Activated effector memory CD4-positive, alpha-beta T cell treated with Interleukin-2 at 50 U/mL for 16 hours (primary cell): ENCODE results near the gene ANKRD36B.
"Not testable (repeated sequence)": the region's sequence is repeated elsewhere in the genome, so short reads cannot be mapped to it uniquely, and the experiment has no call there.

ENCODE experiments used
- DNase-seq: peaks from one replicate; pipeline ENCODE4 v3.0.0-alpha.2; 2020

Gene ANKRD36B

DNA sequence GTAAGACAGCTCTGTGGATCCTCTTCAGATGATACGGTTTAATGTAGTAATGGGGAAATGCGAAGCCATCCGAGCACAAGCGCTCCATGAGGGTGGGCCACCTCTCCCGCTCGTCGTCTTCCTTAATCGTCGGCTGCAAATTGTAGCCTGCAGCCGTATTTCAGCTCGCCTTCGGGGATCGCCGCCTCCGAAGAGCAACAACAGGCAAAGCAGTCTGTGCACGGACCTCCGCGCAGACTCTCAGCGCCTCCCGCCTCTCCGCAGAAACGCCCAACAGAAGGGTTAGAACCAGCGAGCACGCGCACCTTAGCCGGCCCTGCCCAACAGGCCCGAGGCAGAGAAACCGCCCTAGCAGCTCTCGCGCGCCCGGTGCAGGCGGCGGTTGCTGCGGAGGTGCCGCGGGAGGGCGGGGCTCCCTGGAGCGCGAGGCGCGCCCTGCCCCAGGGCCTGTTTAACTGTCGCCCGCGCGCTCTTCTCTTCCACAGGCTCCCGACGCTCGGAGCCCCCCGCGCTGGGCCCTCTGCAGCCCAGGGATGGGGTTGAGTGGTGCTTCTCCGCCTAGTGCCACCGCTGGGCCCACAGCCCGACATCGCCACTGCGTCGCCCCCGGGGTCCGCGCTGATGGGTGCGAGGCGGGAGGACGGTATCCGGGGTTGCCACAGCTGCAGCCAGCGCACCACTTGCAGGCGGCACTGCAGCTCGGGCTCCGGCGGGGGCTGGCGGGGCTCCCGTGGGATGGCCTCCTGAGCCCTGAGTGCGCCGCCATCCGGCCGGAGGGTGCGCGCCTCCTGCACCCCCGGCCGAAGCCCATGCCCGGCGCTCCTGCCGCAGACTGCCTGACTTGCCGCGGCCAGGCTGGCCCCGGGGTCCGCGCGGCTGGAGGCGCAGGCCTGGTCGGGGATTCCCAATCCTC, at the start of gene ANKRD36B:
ANKRD36B (minus strand) TSS at position 280 of the 913 bp plus-strand sequence; CDS start at position 88, 192 bp downstream.
- DNase-seq, result peak; percentile 71

DNA sequence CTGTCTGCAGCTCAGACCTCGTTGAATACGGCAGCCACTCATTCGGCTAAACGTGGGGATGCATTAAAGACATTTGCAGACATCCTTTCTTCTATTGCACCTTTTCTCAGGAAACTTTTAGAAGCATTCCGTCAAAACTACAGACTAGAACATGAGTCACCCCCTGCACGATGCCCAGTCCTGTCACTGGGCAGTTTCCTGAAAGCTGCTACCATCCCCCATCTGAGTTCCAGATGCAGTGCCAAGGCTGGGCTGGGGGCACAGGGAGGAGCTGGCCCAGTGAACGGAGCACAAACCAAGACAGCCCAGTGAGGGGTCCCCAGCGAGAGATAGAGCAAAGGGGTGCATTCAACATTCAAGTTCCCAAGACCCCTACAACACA, 36.4 kb upstream of the ANKRD36B start:
- not testable (repeated sequence) for DNase-seq

DNA sequence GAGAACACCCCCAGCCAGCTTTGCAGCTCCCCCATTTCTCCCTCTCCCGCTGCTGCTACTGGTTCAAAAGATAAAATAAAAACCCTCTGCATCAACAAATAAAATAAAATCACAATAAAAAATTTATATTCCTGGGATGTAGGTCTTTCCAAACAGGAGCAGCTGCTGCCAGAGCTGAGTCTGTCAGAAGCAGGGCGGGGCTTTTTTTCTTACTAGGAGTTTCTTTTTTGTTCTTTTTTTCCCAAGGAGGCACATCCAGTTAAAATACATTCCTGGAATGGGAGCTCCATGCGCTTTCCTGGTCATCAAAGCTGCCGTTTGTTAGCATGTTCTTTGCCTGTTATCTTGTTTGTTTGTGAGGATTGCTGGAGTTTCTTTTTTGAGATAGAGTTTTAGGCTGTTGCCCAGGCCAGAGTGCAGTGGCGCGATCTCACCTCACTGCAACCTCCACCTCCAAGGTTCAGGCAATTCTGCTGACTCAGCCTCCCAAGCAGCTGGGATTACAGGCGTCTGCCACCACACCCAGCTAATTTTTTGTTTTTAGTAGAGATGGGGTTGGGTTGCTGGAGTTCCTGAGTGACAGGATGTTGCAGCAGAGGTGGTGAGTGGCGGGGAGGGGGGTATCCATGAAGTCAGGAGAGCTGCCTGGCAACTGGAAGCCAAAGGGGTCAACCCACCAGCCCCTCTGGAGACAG, 35.8 kb upstream of the ANKRD36B start:
- DNase-seq, result not testable (repeated sequence)

DNA sequence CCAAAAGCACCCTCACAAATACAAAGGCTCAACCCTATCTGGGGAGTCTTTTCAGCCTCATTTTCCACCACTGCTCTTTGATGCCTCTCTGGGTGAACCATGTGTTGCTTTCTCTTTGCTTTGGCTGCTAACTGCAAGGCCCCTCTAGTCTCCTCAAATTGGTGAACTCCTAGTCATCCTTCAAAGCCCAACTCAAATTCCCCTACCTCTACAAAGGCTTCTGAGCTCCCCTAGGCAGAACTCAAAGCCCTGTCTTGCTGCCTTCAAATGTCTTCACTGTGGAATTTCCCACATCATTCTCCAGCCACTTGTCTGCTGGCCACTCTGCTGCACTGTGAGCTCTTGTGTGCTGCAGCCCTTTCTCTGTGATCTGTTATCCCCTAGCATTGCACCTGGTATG, 33.3 kb upstream of the ANKRD36B start:
- not testable (repeated sequence) for DNase-seq

DNA sequence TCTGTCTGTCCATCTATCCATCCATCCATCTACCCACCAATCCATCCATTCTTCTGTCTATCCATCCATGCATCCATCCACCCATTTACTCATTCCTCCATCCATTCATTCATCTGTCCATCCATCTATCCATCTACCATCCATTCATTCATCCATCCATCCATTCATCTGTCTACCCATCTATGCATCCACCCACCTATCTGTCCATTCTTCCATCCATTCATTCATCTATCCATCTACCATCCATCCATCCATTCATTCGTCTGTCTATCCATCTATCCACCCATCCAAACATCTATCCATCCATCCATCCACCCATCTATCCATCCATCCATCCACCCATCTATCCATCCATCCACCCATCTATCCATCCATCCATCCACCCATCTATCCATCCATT, 30.8 kb upstream of the ANKRD36B start:
- DNase-seq, result not testable (repeated sequence)

DNA sequence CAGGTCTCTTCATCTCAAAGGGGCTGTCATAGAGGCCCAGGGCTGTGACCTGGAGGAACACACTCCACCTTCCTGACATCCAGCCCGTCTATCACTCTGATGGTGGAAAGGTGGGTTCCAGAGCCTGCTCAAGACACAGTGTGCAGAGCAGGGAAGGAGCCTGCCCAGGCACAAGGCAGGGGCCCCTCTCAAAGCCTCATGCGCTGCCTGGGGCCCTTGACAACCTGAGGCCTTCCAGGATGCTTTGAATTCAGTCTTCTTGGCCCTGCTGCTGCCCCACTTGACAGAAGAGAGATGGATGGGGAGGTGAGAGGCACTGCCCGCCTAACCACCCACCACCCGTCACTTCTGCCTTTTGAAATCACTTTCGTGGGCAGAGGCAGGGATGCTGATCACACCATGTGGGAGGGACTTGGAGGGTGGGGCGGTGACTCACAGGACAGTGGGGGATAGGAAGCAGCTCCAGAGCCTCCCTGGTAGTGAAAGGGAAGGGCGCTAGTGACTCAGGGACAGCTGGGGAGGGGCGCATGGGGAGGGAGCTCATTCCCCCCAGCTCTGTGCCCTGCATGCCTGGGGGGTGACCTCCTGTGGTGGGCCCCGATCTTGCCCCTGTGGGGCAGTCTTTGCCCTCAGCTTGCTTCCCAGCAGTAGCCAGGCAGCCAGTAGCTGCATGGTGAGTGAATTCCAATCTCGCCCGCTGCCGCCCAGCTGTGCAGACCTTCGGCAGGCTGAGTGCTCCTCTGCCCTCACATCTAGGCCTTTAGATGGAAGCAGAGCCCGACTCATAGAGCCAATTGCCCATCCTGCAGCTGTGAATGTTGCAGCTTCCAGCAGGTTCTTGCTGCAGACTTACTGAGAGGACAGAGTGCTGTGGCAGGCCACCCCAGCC, 29.5 kb upstream of the ANKRD36B start:
- not testable (repeated sequence) for DNase-seq

DNA sequence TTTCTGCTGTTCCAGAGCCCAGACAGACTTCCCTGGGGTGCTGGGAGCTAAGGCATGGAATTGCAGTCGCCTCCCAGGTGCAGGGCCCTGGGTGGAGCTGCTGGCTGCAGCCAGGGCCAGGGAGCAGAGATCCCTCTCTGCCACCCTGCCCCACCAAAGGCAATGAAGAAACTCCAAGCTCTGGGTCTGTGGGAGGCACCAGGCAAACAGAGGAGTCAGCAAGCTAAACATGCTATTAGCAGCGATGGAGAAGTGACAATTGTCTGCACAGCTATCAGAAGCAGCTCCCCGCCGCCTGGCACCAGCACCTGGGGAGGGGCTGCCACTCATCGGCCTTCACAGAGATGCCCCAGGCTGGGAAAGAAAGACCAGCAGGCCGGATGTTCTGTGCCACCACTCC, 28.2 kb upstream of the ANKRD36B start:
- DNase-seq, result no peak

DNA sequence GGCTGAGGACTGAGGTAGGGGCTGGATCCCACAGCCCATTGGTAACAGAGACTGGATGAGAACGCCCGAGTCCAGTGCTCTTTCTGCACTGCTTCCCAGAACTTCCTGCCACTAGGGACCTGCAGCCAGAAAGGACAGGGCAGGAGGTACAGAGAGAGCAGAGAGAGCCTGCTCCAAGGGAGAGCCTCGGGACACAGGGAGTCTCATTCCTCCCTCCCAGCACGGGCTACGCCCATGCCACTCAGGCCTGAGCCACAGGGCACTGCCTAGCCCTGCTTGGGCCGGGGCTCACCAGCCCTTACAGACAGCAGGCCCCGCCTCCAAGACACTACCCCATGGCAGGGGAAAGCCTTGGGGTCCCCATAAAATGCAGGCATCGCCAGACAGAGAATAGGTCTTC, 26.1 kb upstream of the ANKRD36B start:
- DNase-seq, result not testable (repeated sequence)

DNA sequence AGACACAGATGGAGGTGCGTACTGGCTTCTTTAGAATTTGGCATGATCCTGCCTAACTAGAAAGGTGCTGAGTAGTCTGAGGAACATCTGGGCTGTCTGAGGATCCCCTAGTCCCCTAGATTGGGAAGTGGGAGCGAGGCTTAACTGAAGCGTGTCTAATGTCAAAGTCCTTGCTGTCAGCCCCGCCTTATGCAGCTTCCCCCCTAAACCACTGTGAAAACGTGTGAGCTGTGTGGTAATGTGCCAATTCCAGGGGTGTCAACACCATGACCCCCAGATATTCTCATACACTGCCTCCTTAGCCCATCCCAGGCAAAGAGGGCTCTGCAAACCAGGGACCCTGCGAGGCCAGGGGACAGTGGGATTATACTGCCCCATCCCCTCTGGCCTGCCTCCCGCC, 22.2 kb upstream of the ANKRD36B start:
- not testable (repeated sequence) for DNase-seq

DNA sequence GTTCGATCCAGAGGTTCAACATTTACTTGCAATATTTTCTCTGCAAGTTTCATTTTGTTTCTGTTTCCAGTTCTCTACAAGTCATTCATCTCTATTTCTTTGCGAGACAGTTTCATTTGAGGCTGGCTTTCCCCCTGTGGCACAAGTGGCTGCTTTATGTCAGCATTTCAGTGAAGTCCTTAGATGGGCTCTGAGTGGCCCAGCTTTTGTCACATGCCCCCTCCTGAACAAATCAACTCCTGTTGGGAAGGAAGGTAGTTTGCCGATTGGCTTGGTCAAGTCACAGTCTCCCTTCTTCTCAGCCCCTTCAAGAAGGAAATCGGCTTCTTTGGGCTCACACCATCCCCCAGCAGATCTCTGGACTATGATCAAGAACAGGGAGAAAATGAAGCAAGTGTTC, 19.1 kb upstream of the ANKRD36B start:
- not testable (repeated sequence) for DNase-seq

DNA sequence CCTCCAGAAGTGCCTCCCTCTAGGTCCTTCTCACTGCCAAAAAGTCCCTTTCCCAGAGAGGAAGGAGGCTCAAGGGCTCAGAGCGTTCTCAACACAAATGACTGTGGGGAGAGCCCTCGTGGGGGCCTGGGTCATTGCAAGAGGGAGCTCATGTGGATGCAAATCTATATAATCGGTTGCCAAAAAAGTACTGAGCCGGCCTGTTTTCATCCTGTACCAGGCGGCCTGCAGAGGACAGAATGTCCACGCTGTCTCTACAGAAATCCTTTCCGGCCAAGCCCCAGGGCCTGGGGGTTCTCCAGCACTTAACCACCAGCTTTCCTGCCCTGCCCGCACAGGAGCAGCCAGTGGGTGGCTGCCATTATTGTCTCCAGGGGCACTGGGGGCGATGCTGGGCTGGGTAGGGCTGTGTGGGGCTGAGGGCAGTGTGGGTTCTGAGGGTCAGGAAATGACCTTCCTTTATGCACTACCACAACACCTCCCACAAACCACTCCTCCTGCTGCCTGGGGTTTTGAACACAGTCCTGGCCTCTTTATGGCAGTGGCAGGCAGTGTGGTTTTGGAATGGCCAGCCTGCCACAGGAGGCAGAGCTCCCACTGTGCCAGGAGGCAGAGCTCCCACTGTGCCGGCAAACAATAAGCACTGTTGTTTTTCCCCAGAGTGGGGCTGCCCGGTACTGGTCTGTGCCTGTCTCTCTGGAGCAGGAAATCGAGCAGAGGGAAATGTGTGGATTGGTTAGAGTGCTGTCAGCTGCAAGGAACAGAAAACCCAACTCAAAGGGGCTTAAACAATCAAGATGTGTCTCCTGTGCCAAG, 16.1 kb upstream of the ANKRD36B start:
- DNase-seq, result not testable (repeated sequence)

DNA sequence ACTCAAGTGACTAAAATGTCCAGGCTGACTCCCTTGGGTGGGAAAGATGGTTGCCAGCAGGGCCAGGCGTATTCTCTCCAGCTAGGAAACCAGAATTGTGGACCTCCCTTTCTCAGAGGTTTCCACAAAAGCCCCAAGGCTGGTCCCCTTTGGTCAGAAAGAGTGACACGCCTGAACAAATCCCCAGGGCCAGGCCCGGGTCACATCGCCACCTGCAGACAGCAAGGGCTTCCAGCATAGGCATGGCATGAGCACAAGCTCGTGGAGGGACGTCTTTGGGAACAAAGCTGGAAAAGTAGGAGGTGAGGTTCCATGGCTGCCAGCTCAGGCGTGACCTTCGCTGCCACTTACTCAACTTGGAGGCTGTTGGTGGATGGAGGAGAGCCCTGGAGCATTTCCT, 15.4 kb upstream of the ANKRD36B start:
- DNase-seq, result not testable (repeated sequence)

DNA sequence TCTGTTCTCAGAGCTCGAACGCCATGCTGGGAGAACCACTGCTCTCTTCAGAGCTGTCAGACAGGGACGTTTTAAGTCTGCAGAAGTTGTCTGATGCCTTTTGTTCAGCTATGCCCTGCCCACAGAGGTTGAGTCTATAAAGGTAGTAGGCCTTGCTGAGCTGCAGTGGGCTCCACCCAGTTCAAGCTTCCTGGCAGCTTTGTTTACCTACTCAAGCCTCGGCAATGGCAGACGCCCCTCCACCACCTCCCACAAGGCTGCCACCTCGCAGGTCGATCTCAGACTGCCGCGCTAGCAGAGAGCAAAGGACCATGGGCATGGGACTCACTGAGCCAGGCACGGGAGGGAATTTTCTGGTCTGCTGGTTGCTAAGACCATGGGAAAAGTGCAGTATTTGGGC, 11.9 kb upstream of the ANKRD36B start:
- DNase-seq, result not testable (repeated sequence)

DNA sequence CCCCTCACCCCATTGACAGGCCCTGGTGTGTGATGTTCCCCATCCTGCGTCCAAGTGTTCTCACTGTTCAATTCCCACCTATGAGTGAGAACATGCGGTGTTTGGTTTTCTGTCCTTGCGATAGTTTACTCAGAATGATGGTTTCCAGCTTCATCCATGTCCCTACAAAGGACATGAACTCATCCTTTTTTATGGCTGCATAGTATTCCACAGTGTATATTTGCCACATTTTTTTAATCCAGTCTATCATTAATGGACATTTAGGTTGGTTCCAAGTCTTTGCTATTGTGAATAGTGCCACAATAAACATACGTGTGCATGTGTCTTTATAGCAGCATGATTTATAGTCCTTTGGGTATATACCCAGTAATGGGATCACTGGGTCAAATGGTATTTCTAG, 6.5 kb upstream of the ANKRD36B start:
- DNase-seq, result not testable (repeated sequence)

DNA sequence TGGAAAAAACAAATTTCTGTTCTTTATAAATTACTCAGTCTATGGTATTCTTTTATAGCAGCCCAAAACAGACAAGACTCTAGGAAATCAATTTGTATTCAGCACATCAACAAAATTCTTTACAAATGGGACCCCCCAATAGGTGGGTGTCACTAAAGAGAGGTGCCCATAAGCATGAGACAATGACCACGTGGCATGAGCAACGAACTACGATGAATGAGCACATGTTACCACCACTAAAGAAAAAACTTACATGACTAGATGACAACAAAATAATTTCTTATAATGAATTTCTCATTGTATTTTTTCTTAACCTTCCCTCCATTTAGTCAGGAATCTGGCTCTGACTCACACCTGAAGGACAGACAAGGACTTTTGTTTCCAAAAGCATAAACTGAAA, 3.8 kb upstream of the ANKRD36B start:
- DNase-seq, result not testable (repeated sequence)

DNA sequence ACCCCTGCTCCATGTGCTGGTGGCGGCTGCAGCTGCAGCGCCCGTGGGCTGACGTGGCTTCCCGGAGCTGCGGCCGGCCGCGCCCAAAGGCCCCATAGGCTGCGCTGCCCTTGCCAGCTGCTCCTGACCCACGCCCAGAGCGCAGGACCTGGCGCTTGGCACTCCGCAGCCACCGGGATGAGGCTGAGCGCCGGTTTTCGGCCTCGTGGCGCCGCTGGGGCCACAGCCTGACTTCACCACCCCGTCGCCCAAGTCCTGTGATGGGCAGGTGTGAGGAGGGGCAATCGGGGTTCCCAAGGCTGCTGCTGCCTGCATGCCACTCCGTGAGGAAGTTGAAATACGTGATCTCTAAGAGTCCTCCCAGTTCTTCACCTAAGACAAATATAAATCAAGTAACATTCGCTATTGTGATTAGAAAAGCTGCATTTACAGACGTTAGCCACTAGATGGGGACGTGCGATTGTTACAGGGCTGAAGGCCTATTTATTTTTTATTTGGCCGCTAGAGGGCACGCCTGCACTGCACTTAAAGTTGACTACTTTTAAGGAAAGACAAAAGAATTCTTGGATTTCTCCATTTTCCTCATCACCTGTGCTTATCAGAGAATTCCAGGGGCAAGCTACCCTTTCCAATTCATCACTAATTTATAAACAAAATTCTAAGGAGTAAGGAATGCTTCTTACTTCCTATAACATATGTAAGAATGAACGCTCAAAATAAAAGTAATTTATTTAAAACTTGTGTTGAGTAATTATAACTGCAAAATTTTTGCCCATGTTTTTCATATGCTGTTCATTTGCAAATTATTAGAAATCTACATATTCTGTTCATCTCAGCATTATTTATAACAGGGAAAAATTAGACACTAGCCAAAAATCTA, 1.1 kb upstream of the ANKRD36B start:
- DNase-seq, result peak; percentile 39

DNA sequence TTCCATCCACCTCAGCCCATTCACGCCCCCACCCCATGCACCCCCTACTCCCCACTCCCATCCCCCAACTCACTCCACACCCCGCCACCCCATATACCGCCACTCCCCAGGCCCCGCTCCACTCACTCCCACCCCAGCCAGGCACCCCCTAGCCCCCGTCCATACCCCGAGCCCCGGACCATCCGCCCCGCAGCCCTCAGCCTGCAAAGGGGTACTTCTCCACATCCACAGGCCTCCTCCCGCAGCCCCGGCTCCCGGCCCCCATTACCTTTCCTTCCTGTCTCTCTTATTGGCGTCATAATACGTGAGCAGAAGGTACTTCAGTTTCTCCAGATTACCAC, 450 bp downstream of the ANKRD36B start:
- not testable (repeated sequence) for DNase-seq

DNA sequence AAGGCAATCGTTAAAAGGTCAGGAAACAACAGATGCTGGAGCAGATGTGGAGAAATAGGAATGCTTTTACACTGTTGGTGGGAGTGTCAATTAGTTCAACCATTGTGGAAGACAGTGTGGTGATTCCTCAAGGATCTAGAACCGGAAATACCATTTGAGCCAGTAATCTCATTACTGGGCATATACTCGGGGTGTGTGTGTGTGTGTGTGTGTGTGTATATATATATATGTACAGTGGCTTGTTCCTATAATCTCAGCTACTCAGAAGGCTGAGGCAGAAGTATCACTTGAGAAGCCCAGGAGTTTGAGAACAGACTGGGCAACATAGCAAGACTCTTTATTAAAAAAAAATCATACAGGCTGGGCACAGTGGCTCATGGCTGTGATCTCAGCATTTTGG, 24.0 kb downstream of the ANKRD36B start:
- DNase-seq, result not testable (repeated sequence)

DNA sequence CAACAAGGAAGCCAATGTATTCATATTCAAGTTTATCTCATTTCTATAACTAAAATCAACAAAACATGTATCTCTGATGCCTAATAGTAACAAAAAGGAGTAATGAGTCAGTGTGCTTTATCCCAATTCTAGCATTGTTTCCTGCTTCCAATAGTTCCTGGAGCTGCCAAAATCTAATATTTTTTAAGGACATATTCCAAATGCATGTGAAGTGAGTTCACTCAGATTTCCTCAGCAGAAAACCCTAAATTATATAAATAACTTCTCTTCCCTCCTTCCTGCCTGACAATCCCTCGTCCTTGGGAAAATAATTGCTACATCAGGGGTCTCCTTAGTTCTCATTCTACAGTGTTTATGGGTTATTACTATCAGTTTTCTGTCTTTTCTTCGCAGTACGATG, 37.3 kb downstream of the ANKRD36B start:
- DNase-seq, result not testable (repeated sequence)

DNA sequence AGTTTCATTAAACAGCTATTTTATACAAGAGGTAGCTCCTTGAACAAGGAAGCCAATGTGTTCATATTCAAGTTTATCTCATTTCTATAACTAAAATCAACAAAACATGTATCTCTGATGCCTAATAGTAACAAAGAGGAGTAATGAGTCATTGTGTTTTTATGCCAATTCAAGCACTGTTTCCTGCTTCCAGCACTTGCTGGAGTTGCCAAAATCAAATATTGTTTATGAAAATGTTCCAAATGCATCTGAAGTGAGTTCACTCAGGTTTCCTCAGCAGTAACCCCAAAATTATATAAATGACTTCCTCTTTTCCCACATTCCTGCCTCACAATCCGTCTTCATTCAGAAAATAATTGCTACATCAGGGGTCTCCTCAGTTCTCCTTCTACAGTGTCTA, 39.2 kb downstream of the ANKRD36B start:
- not testable (repeated sequence) for DNase-seq

DNA sequence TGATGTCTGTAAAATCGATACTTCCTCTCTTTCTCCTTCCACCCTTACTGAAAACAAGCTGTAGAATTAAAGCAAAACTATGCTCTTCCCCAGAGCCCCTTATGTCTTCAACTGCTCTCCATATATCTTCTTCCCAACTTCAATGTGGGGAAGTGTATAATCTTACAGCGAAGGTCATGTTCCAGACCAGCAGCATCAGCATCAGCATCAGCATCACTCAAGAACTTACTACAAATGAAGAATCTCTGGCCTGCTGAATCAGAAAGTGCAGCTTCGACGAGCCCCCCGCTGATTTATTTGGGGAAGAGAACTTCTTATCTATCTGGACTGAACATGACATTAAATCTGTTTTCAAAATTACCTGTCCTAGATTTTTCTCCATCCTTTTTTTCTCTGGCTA, 40.6 kb downstream of the ANKRD36B start:
- DNase-seq, result not testable (repeated sequence)
